GM12873 (cell line): ENCODE results near the gene MCC.

Experiments
- TF ChIP-seq, protein P1 (sequence below): IDR thresholded peaks from 2 replicates; pipeline ENCODE4 v1.5.1; 2012; ENCODE audit warnings: low read depth, mild to moderate bottlenecking, moderate library complexity, low read length, control low read depth; ENCODE audit not compliant: insufficient read depth; ENCODE audit errors: missing control alignments

Gene MCC

DNA sequence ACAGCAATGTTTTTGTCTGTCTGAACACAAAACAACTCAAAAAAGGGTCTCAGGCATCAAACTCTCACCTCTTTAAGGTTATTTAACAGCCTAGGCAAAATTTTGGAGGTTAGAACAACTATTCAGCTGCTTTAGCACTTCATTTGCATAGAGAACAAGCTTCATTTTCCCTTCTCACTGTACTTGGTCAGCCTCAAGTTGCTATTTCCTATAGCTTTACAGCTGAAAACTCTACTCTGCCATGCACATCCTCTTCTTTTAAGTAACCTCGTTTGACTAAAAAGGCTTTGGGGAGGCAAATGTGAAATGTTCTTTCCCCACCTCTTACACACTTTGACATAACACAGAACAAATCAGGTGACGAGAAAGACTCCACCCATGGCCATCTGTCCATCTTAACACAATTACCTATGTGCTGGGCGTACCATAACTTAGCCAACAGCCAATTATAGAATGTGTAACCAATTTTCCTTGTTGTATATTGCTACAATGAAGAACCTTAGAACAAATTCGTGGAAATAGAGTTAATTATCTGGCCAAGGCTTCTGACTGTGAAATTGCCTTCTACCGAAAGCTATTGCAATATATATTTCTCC is 315.9 kb downstream of the MCC start:
- TF ChIP-seq, protein P1, sequence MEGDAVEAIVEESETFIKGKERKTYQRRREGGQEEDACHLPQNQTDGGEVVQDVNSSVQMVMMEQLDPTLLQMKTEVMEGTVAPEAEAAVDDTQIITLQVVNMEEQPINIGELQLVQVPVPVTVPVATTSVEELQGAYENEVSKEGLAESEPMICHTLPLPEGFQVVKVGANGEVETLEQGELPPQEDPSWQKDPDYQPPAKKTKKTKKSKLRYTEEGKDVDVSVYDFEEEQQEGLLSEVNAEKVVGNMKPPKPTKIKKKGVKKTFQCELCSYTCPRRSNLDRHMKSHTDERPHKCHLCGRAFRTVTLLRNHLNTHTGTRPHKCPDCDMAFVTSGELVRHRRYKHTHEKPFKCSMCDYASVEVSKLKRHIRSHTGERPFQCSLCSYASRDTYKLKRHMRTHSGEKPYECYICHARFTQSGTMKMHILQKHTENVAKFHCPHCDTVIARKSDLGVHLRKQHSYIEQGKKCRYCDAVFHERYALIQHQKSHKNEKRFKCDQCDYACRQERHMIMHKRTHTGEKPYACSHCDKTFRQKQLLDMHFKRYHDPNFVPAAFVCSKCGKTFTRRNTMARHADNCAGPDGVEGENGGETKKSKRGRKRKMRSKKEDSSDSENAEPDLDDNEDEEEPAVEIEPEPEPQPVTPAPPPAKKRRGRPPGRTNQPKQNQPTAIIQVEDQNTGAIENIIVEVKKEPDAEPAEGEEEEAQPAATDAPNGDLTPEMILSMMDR, result no peak

GRCh38 chr5:113171520-113171919 is 316.7 kb downstream of the MCC start:
- TF ChIP-seq, protein P1, result no peak

GRCh38 chr5:113170707-113171106 is 317.5 kb downstream of the MCC start:
- TF ChIP-seq, protein P1, result no peak

DNA sequence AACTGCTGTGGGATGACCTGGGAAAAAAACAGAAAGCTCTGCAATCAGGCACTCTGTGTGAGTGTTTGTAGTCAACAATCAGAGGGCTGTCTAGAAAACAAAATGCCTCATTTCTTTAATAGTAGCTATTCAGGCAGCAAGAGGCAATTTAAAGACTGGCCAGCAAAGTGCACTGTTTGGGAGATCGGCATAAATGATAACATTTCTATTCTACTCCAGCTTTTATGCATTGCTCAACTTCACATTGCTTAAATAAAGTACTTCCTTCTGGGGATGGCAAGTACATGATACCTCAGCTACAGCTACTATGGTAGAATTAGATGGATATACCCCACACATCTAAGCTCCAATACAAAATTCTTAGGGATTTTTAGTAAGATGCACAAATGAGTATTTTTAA is 318.5 kb downstream of the MCC start:
- TF ChIP-seq, protein P1, result no peak

- TF ChIP-seq, protein P1, result no peak
Measured at GRCh38 chr5:113167985-113168384, 320.3 kb downstream of the MCC start.

- TF ChIP-seq, protein P1, result no peak
Measured at GRCh38 chr5:113166852-113167366, 321.3 kb downstream of the MCC start.

DNA sequence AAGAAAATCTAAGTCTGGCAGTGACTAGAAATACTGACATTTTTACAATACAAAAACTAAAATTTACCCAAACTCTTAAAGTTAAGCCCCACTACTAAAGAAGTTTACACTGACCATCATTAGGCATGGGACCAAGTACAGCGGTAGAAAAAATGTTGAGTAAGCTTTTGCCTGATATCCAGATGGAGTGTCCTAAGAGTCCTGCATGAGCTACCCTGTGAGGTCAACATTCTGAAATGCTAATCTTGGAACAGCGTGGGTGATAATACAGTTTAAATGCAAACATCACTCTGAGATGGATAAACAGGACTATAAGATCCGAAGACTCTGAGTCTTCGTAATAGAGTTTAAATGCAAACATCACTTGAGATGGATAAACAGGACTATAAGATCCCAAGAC is 322.0 kb downstream of the MCC start:
- TF ChIP-seq, protein P1, result no peak
